AML-193 (cell line): Measurements from ENCODE around the gene KRTAP10-11.

Experiments
- DNase-seq, 2 experiments: peaks; one replicate each; lab custom pipeline; 2025; lab: John Stamatoyannopoulos, UW

KRTAP10-11 gene

DNA sequence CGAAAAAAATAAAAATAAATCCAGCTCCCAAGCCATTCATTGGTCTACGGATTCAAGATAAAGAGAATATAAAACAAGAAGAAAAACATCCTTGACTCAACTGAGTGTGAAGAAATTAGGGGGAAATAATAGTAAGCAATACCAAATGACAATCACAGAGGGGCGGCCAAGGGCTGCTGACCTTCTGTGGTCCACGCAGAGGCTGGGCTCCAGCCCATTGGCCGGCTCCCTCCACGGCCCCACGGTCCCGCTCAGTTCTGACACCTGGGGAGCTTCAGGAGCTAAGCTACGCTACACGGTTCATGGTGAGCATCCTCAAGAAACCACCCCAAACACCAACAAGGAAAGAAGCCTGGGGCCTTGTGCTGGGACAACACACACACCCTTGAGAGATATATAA, 50.4 kb downstream of the KRTAP10-11 start:
- DNase-seq, result no peak
